HG03108 (cell line): Measurements from ENCODE around the gene KLHDC4.

Experiments used
- ATAC-seq: cut with Tn5 transposase; IDR thresholded peaks from one replicate; pipeline ENCODE4 v1.9.1; 2021; ENCODE audit warnings: moderate library complexity; ENCODE audit not compliant: unreplicated experiment

Gene KLHDC4

GRCh38 chr16:87702325-87702811 is 63.4 kb downstream of the KLHDC4 start:
- ATAC-seq, result peak; percentile 51

GRCh38 chr16:87701505-87701921 is 64.3 kb downstream of the KLHDC4 start:
- no peak for ATAC-seq

GRCh38 chr16:87701078-87701460 is 64.7 kb downstream of the KLHDC4 start:
- no peak for ATAC-seq

- no peak for ATAC-seq
Observed at GRCh38 chr16:87700406-87701077, 65.2 kb downstream of the KLHDC4 start.

- no peak for ATAC-seq
Observed at GRCh38 chr16:87698676-87699199, 67.0 kb downstream of the KLHDC4 start.

GRCh38 chr16:87698241-87698640 is 67.5 kb downstream of the KLHDC4 start:
- peak; percentile 32 for ATAC-seq

- ATAC-seq, result no peak
Observed at GRCh38 chr16:87697792-87698191, 68.0 kb downstream of the KLHDC4 start.

GRCh38 chr16:87697256-87697655 is 68.5 kb downstream of the KLHDC4 start:
- no peak for ATAC-seq

- ATAC-seq, result no peak
Observed at GRCh38 chr16:87696726-87697125, 69.1 kb downstream of the KLHDC4 start.

GRCh38 chr16:87695534-87695933 is 70.3 kb downstream of the KLHDC4 start:
- ATAC-seq, result no peak

GRCh38 chr16:87694441-87695125 is 71.2 kb downstream of the KLHDC4 start:
- no peak for ATAC-seq

GRCh38 chr16:87693827-87694226 is 72.0 kb downstream of the KLHDC4 start:
- ATAC-seq, result no peak

GRCh38 chr16:87692756-87693155 is 73.0 kb downstream of the KLHDC4 start:
- ATAC-seq, result no peak

GRCh38 chr16:87692176-87692575 is 73.6 kb downstream of the KLHDC4 start:
- no peak for ATAC-seq

- ATAC-seq, result no peak
Observed at GRCh38 chr16:87691686-87692079, 74.1 kb downstream of the KLHDC4 start.

- no peak for ATAC-seq
Observed at GRCh38 chr16:87690911-87691685, 74.7 kb downstream of the KLHDC4 start.

GRCh38 chr16:87689956-87690465 is 75.8 kb downstream of the KLHDC4 start:
- no peak for ATAC-seq

GRCh38 chr16:87688876-87689815 is 76.6 kb downstream of the KLHDC4 start:
- ATAC-seq, result no peak

- no peak for ATAC-seq
Observed at GRCh38 chr16:87687998-87688529, 77.7 kb downstream of the KLHDC4 start.
